H9 (cell line): ENCODE results near the gene NEU3. TPM values are rescaled to one million over a fixed set of nuclear protein-coding genes. Genes with fewer than 3 reads are reported as not detected.

Experiments used
- DNase-seq: peaks from one replicate; pipeline ENCODE4 v3.0.0-alpha.2; 2017
- H2AFZ ChIP-seq: one replicate; pipeline ENCODE4 v1.6.1; 2013; ENCODE audit warnings: mild to moderate bottlenecking, low read length, control low read depth, moderate library complexity
- H2AK5ac ChIP-seq: 2 replicates; pipeline ENCODE4 v1.6.1; 2013; ENCODE audit warnings: low read length, control low read depth, mixed read lengths; ENCODE audit not compliant: insufficient read length
- H2BK120ac ChIP-seq: one replicate; pipeline ENCODE4 v1.6.1; 2013; ENCODE audit warnings: low read depth, mild to moderate bottlenecking, low read length, control low read depth, inconsistent platforms; ENCODE audit not compliant: poor library complexity, severe bottlenecking
- H2BK12ac ChIP-seq: 2 replicates; pipeline ENCODE4 v1.6.1; 2013; ENCODE audit warnings: low read length, control low read depth, mixed read lengths, low read depth; ENCODE audit not compliant: insufficient read length
- H2BK15ac ChIP-seq: 2 replicates; pipeline ENCODE4 v1.6.1; 2013; ENCODE audit warnings: low read depth, low read length, control low read depth
- H2BK20ac ChIP-seq: one replicate; pipeline ENCODE4 v1.6.1; 2013; ENCODE audit warnings: low read depth, mild to moderate bottlenecking, low read length, control low read depth, inconsistent platforms; ENCODE audit not compliant: poor library complexity, severe bottlenecking
- H2BK5ac ChIP-seq: 2 replicates; pipeline ENCODE4 v1.6.1; 2013; ENCODE audit warnings: low read length, control low read depth, mixed read lengths; ENCODE audit not compliant: insufficient read length
- H3K14ac ChIP-seq: 2 replicates; pipeline ENCODE4 v1.6.1; 2013; ENCODE audit warnings: low read length, control low read depth; ENCODE audit not compliant: insufficient read depth
- H3K18ac ChIP-seq: 2 replicates; pipeline ENCODE4 v1.6.1; 2013; ENCODE audit warnings: low read depth, mild to moderate bottlenecking, mixed read lengths, low read length, control low read depth; ENCODE audit not compliant: insufficient read length
- H3K23ac ChIP-seq: 2 replicates; pipeline ENCODE4 v1.6.1; 2013; ENCODE audit warnings: low read length, control low read depth, mixed read lengths, low read depth; ENCODE audit not compliant: insufficient read length
- H3K23me2 ChIP-seq: 2 replicates; pipeline ENCODE4 v1.6.1; 2013; ENCODE audit warnings: low read depth, mild to moderate bottlenecking, mixed read lengths, low read length, control low read depth; ENCODE audit not compliant: insufficient read length, poor library complexity, severe bottlenecking
- H3K27ac ChIP-seq: 2 replicates; pipeline ENCODE4 v1.5.1; 2013; ENCODE audit warnings: low read length, control low read depth, mixed read lengths, low read depth; ENCODE audit not compliant: insufficient read length
- H3K27me3 ChIP-seq: 2 replicates; pipeline ENCODE4 v1.6.1; 2013; ENCODE audit warnings: low read length, control low read depth, inconsistent platforms; ENCODE audit not compliant: insufficient read depth
- H3K4ac ChIP-seq: 2 replicates; pipeline ENCODE4 v1.6.1; 2013; ENCODE audit warnings: low read depth, mild to moderate bottlenecking, control low read depth, inconsistent platforms, low read length, moderate library complexity
- H3K4me1 ChIP-seq: 2 replicates; pipeline ENCODE4 v1.6.1; 2013; ENCODE audit warnings: low read length, control low read depth, inconsistent platforms; ENCODE audit not compliant: insufficient read depth
- H3K4me2 ChIP-seq: 2 replicates; pipeline ENCODE4 v1.6.1; 2013; ENCODE audit warnings: low read length, control low read depth, mixed read lengths; ENCODE audit not compliant: insufficient read length, insufficient read depth
- H3K56ac ChIP-seq: 2 replicates; pipeline ENCODE4 v1.6.1; 2013; ENCODE audit warnings: low read depth, mild to moderate bottlenecking, mixed read lengths, low read length, control low read depth; ENCODE audit not compliant: insufficient read length
- H3K79me1 ChIP-seq: 2 replicates; pipeline ENCODE4 v1.6.1; 2013; ENCODE audit warnings: low read depth, mild to moderate bottlenecking, moderate library complexity, low read length, control low read depth, inconsistent platforms; ENCODE audit not compliant: insufficient read depth, poor library complexity, severe bottlenecking
- H3K79me2 ChIP-seq: 2 replicates; pipeline ENCODE4 v1.6.1; 2013; ENCODE audit warnings: low read length, control low read depth, inconsistent platforms; ENCODE audit not compliant: insufficient read depth
- H3K9ac ChIP-seq: 2 replicates; pipeline ENCODE4 v1.6.1; 2013; ENCODE audit warnings: low read length, control low read depth, mixed read lengths; ENCODE audit not compliant: insufficient read length; ENCODE audit errors: extremely low read depth
- H3K9me3 ChIP-seq: one replicate; pipeline ENCODE4 v1.6.1; 2013; ENCODE audit warnings: low read depth, low read length, inconsistent platforms; ENCODE audit not compliant: control insufficient read depth
- H3T11ph ChIP-seq: one replicate; pipeline ENCODE4 v1.6.1; 2013; ENCODE audit warnings: mild to moderate bottlenecking, low read length, control low read depth, inconsistent platforms
- H4K20me1 ChIP-seq: one replicate; pipeline ENCODE4 v1.6.1; 2013; ENCODE audit not compliant: control insufficient read depth, insufficient read length, insufficient read depth
- H4K5ac ChIP-seq: 2 replicates; pipeline ENCODE4 v1.6.1; 2013; ENCODE audit warnings: low read depth, mild to moderate bottlenecking, mixed read lengths, low read length, control low read depth; ENCODE audit not compliant: insufficient read length
- H4K8ac ChIP-seq: replicated peaks from 2 replicates; pipeline ENCODE4 v1.6.1; 2013; ENCODE audit warnings: low read length, control low read depth, mixed read lengths, low read depth; ENCODE audit not compliant: insufficient read length
- H4K91ac ChIP-seq: 2 replicates; pipeline ENCODE4 v1.6.1; 2013; ENCODE audit warnings: low read depth, mild to moderate bottlenecking, moderate library complexity, mixed read lengths, low read length, control low read depth; ENCODE audit not compliant: insufficient read length
- H3K27ac Mint-ChIP-seq, 3 experiments: 2 replicates in 2 of 3; 3 replicates in 1 of 3; pipeline ENCODE4 v1.8.0; 2020 to 2021; ENCODE audit warnings: mixed read lengths in 3 of 3, mild to moderate bottlenecking in 1 of 3, moderate library complexity in 1 of 3
- H3K27me3 Mint-ChIP-seq: 2 replicates; pipeline ENCODE4 v1.8.0; 2021; ENCODE audit warnings: low read depth, mild to moderate bottlenecking, moderate library complexity, mixed read lengths
- H3K36me3 Mint-ChIP-seq, 3 experiments: 2 replicates in 2 of 3; 3 replicates in 1 of 3; pipeline ENCODE4 v1.8.0; 2020 to 2021; ENCODE audit warnings: low read depth in 3 of 3, mixed read lengths in 3 of 3; ENCODE audit not compliant: insufficient read depth in 1 of 3
- H3K4me1 Mint-ChIP-seq, 2 experiments: 2 replicates each; pipeline ENCODE4 v1.8.0; 2020; ENCODE audit warnings: mixed read lengths in 2 of 2
- H3K4me3 Mint-ChIP-seq, 2 experiments: 2 replicates in 1 of 2; 3 replicates in 1 of 2; pipeline ENCODE4 v1.8.0; 2020 to 2021; ENCODE audit warnings: mild to moderate bottlenecking in 2 of 2, mixed read lengths in 2 of 2, moderate library complexity in 1 of 2
- H3K9me3 Mint-ChIP-seq, 2 experiments: 2 replicates in 1 of 2; 3 replicates in 1 of 2; pipeline ENCODE4 v1.8.0; 2020; ENCODE audit warnings: mild to moderate bottlenecking in 2 of 2, mixed read lengths in 2 of 2, moderate library complexity in 1 of 2
- CTCF ChIP-seq: fragments of 200-600 bp; sonication (generic); conservative IDR thresholded peaks from 3 replicates; pipeline ENCODE4 v1.8.0; 2021; ENCODE audit warnings: antibody characterized with exemption, mild to moderate bottlenecking
- WGBS: extraction: QIAGEN DNeasy Blood & Tissue Kit; methylation state at CpG from one replicate; pipeline ENCODE4 v1.1.7; 2013; ENCODE audit warnings: missing lambda C conversion rate, low lambda C conversion rate, mixed read lengths; ENCODE audit not compliant: insufficient read length; ENCODE audit errors: extremely low coverage; 5-methylcytosine and 5-hydroxymethylcytosine counted together
- total RNA-seq: library from RNA; stranded (reverse); gene quantifications from 2 replicates; pipeline ENCODE4 v1.2.1, GENCODE V29; 2021

Gene NEU3
- total RNA-seq, 1 experiment from 2014 or later = 15.9 TPM

DNA sequence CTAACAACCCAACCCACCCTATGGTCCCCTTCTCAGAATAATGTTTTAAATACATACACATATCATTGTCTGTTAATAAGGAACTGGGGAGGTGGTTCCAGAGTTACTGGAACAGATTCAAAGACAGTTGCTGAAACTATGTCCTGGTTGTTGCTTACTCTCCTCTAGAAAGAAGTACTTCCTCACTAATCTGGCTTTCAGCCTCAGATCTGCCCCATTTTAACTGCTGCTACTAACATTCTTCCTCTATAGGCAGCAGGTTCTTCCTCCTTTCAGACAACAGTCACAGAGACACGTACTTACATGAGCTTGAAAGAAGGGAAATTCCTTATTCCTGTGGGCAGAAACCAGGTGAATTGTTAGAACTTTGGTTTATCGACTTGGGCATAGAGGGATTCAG is 8.1 kb upstream of the NEU3 start:
- no CpG with 5 or more reads among the region's 2 CpGs for WGBS
- no peak overlapping the region for H3K23ac ChIP-seq
- H3K4me3 Mint-ChIP-seq = no peak overlapping the region

More for the DNA sequence above, 8.1 kb upstream of the NEU3 start:
- Histone ChIP-seq H4K5ac (no peak overlapping the region), H2BK120ac (no peak overlapping the region), H3K79me2 (no peaks in the 10 kb centered on the region), H4K91ac (no peak overlapping the region), H3K4me1 (no peaks in the 10 kb centered on the region), H2AFZ (no peak overlapping the region), H3K4ac (no peak overlapping the region), H3K18ac (no peak overlapping the region), H2BK20ac (no peak overlapping the region), H2BK15ac (no peak overlapping the region), H3K27me3 (no peaks in the 10 kb centered on the region), H3K27ac (no peak overlapping the region), H2BK12ac (no peak overlapping the region), H3K4me2 (no peak overlapping the region), H3K23me2 (no peaks in the 10 kb centered on the region), H3K56ac (no peak overlapping the region), H3K79me1 (no peaks in the 10 kb centered on the region), H4K20me1 (no peaks in the 10 kb centered on the region), H3T11ph (no peak overlapping the region), H4K8ac (no peak overlapping the region), H2BK5ac (no peak overlapping the region), H2AK5ac (no peak overlapping the region), H3K9ac (no peak overlapping the region), H3K14ac (no peak overlapping the region), H3K9me3 (no peaks in the 10 kb centered on the region)
- Mint-ChIP-seq H3K4me1 (no peaks in the 10 kb centered on the region), H3K27me3 (no peaks in the 10 kb centered on the region), H3K27ac (no peak overlapping the region), H3K36me3 (peaks cover 3 to 24% (median 4%) of the 10 kb centered on the region in 3 experiments; a peak in 4 of 7 replicates), H3K9me3 (no peaks in the 10 kb centered on the region)
- TF ChIP-seq CTCF = no peak
- DNase-seq = no peak
